Activated gamma-delta T cell (primary cell): Measurements from ENCODE around the gene EMX2.
"Not testable (repeated sequence)": the region's sequence is repeated elsewhere in the genome, so short reads cannot be mapped to it uniquely, and the experiment has no call there.

Experiments
- DNase-seq: peaks from one replicate; lab custom pipeline; 2025; lab: John Stamatoyannopoulos, UW
- total RNA-seq, 2 donors: gene quantifications; one replicate each; lab custom pipeline; 2026; lab: John Stamatoyannopoulos, UW

Gene EMX2
- total RNA-seq = 0 to 0.17 reads per million in 2 donors

- no peak for DNase-seq
Observed at GRCh38 chr10:117542706-117543224, at the start of gene EMX2. EMX2 (plus strand) TSS chr10:117542746; CDS start chr10:117543268, 522 bp downstream.

- DNase-seq = no peak
Observed at GRCh38 chr10:117496031-117496430, 46.5 kb upstream of the EMX2 start.

GRCh38 chr10:117496616-117497028 is 45.9 kb upstream of the EMX2 start:
- DNase-seq = peak; percentile 11

- no peak for DNase-seq
Observed at GRCh38 chr10:117497736-117498135, 44.8 kb upstream of the EMX2 start.

- DNase-seq = no peak
Observed at GRCh38 chr10:117499248-117500105, 43.1 kb upstream of the EMX2 start.

- DNase-seq = no peak
Observed at GRCh38 chr10:117500456-117500855, 42.1 kb upstream of the EMX2 start.

GRCh38 chr10:117501460-117502035 is 41.0 kb upstream of the EMX2 start:
- DNase-seq = no peak

GRCh38 chr10:117502421-117503243 is 39.9 kb upstream of the EMX2 start:
- no peak for DNase-seq

GRCh38 chr10:117503244-117504205 is 39.0 kb upstream of the EMX2 start:
- DNase-seq = no peak

GRCh38 chr10:117504562-117504961 is 38.0 kb upstream of the EMX2 start:
- no peak for DNase-seq

GRCh38 chr10:117507081-117507480 is 35.5 kb upstream of the EMX2 start:
- DNase-seq = not testable (repeated sequence)

GRCh38 chr10:117509573-117509972 is 33.0 kb upstream of the EMX2 start:
- no peak for DNase-seq

GRCh38 chr10:117511601-117512390 is 30.8 kb upstream of the EMX2 start:
- DNase-seq = no peak

GRCh38 chr10:117514971-117515370 is 27.6 kb upstream of the EMX2 start:
- no peak for DNase-seq

GRCh38 chr10:117516681-117517080 is 25.9 kb upstream of the EMX2 start:
- DNase-seq = no peak

- no peak for DNase-seq
Observed at GRCh38 chr10:117518246-117518645, 24.3 kb upstream of the EMX2 start.

GRCh38 chr10:117519286-117519685 is 23.3 kb upstream of the EMX2 start:
- no peak for DNase-seq

GRCh38 chr10:117519879-117520278 is 22.7 kb upstream of the EMX2 start:
- no peak for DNase-seq

- DNase-seq = no peak
Observed at GRCh38 chr10:117530791-117531190, 11.8 kb upstream of the EMX2 start.

GRCh38 chr10:117531371-117532002 is 11.1 kb upstream of the EMX2 start:
- DNase-seq = no peak
